CD8-positive, alpha-beta memory T cell (primary cell): Measurements from ENCODE around the gene VPS33A. TPM values are rescaled to one million over a fixed set of nuclear protein-coding genes. Genes with fewer than 3 reads are reported as not detected.

Experiments
- CTCF ChIA-PET: fragments of 350-600 bp; sonication (Branson Sonifier 250); formaldehyde crosslinking; loops from one replicate; lab custom pipeline; 2021; ENCODE audit warnings: antibody characterized with exemption; lab: Charles Lee
- POLR2A ChIA-PET: fragments of 350-600 bp; sonication (Branson Sonifier 250); formaldehyde crosslinking; loops from one replicate; lab custom pipeline; 2021; ENCODE audit warnings: antibody characterized with exemption; lab: Charles Lee
- DNase-seq, 5 donors: peaks; one replicate each; pipeline versions ENCODE4 v3.0.0 to v3.0.0-alpha.2; 2020 to 2022; ENCODE audit warnings: mixed read lengths in 1 of 5
- H3K27ac ChIP-seq: one replicate; pipeline ENCODE4 v1.7.0; 2013; ENCODE audit warnings: low read depth, mild to moderate bottlenecking, low read length, moderate library complexity
- H3K27me3 ChIP-seq: 2 replicates; pipeline ENCODE4 v1.7.0; 2013; ENCODE audit warnings: low read length, mild to moderate bottlenecking; ENCODE audit not compliant: insufficient read depth, poor library complexity, severe bottlenecking
- H3K36me3 ChIP-seq: 2 replicates; pipeline ENCODE4 v1.7.0; 2013; ENCODE audit warnings: mild to moderate bottlenecking, low read length, moderate library complexity; ENCODE audit not compliant: insufficient read depth
- H3K4me1 ChIP-seq: 2 replicates; pipeline ENCODE4 v1.7.0; 2013; ENCODE audit warnings: mild to moderate bottlenecking, low read length, moderate library complexity; ENCODE audit not compliant: insufficient read depth
- H3K4me3 ChIP-seq: 2 replicates; pipeline ENCODE4 v1.7.0; 2013; ENCODE audit warnings: mild to moderate bottlenecking, low read length
- H3K9me3 ChIP-seq: 2 replicates; pipeline ENCODE4 v1.7.0; 2013; ENCODE audit warnings: mild to moderate bottlenecking, low read length
- H3K27ac Mint-ChIP-seq, 8 donors: one replicate each; pipeline ENCODE4 v1.8.0; 2020 to 2021; ENCODE audit warnings: mixed read lengths in 8 of 8, mild to moderate bottlenecking in 6 of 8, inconsistent platforms in 3 of 8, moderate library complexity in 3 of 8
- H3K27me3 Mint-ChIP-seq, 2 donors: one replicate each; pipeline ENCODE4 v1.8.0; 2020 to 2021; ENCODE audit warnings: mixed read lengths in 2 of 2, mild to moderate bottlenecking in 1 of 2, moderate library complexity in 1 of 2
- H3K36me3 Mint-ChIP-seq, 3 donors: one replicate each; pipeline ENCODE4 v1.8.0; 2020 to 2021; ENCODE audit warnings: mixed read lengths in 3 of 3, inconsistent platforms in 1 of 3, mild to moderate bottlenecking in 1 of 3
- H3K4me1 Mint-ChIP-seq, 3 donors: one replicate each; pipeline ENCODE4 v1.8.0; 2020 to 2021; ENCODE audit warnings: mixed read lengths in 3 of 3, inconsistent platforms in 1 of 3, mild to moderate bottlenecking in 1 of 3
- H3K4me3 Mint-ChIP-seq, 7 donors: one replicate each; pipeline ENCODE4 v1.8.0; 2020 to 2021; ENCODE audit warnings: mixed read lengths in 7 of 7, mild to moderate bottlenecking in 6 of 7, moderate library complexity in 4 of 7, inconsistent platforms in 2 of 7
- H3K9me3 Mint-ChIP-seq, 5 donors: one replicate each; pipeline ENCODE4 v1.8.0; 2020 to 2022; ENCODE audit warnings: mixed read lengths in 5 of 5, mild to moderate bottlenecking in 3 of 5, moderate library complexity in 2 of 5, inconsistent platforms in 1 of 5
- polyA plus RNA-seq: library from polyadenylated mRNA; unstranded; fragments of 300-500 nt; fragmentation: Illumina TruSeq; gene quantifications from one replicate; pipeline ENCODE4 v1.2.3, GENCODE V29; 2021
- total RNA-seq, 2 experiments: library from RNA; stranded (reverse); gene quantifications; one replicate each; pipeline ENCODE4 v1.2.3, GENCODE V29; 2021

VPS33A gene
- total and polyA plus RNA-seq, 3 experiments from 2014 or later = 30.6 to 44.2 (median 43.1) TPM

GRCh38 chr12:122187466-122187865 is 78.8 kb downstream of the VPS33A start:
- Mint-ChIP-seq H3K27ac (no peak overlapping the region), H3K27me3 (peaks cover 4 to 11% of the 10 kb centered on the region in 2 donors), H3K36me3 (no peaks in the 10 kb centered on the region), H3K4me3 (no peak overlapping the region), H3K4me1 (peaks cover 10 to 18% (median 10%) of the 10 kb centered on the region in 3 donors), H3K9me3 (no peaks in the 10 kb centered on the region)
- Histone ChIP-seq H3K4me1 (peaks cover 7% of the 10 kb centered on the region), H3K4me3 (no peak overlapping the region), H3K27ac (no peak overlapping the region), H3K36me3 (no peaks in the 10 kb centered on the region), H3K27me3 (no peaks in the 10 kb centered on the region), H3K9me3 (no peaks in the 10 kb centered on the region)
- CTCF ChIA-PET = interaction anchor here (1.2 kb wide), 1 partner anchor 64 kb away, joined by 3 read pairs; no protein-coding TSS in a partner anchor
- no peak for DNase-seq
- POLR2A ChIA-PET = interaction anchor here (0.5 kb wide), 1 partner anchor 28 kb away, joined by 3 read pairs; no protein-coding TSS in a partner anchor

- no peaks in the 10 kb centered on the region for H3K27me3 ChIP-seq
- POLR2A ChIA-PET = no interaction called here
- H3K4me3 ChIP-seq = no peak overlapping the region
- peaks cover 3 to 8% of the 10 kb centered on the region in 2 donors for H3K27me3 Mint-ChIP-seq
- peaks cover 4 to 12% (median 6%) of the 10 kb centered on the region in 3 donors for H3K4me1 Mint-ChIP-seq
- H3K27ac Mint-ChIP-seq = peak overlapping the region in 1 of 8 donors; percentile 35
- H3K36me3 Mint-ChIP-seq = no peaks in the 10 kb centered on the region
- no peaks in the 10 kb centered on the region for H3K9me3 ChIP-seq
- no peak overlapping the region for H3K4me3 Mint-ChIP-seq
- peaks cover 7% of the 10 kb centered on the region for H3K4me1 ChIP-seq
- CTCF ChIA-PET = interaction anchor here (1.2 kb wide), 1 partner anchor 81 kb away, joined by 3 read pairs; no protein-coding TSS in a partner anchor
- no peak overlapping the region for H3K27ac ChIP-seq
- H3K9me3 Mint-ChIP-seq = no peaks in the 10 kb centered on the region
- no peak for DNase-seq
- no peaks in the 10 kb centered on the region for H3K36me3 ChIP-seq
These were observed 80.7 kb downstream of the VPS33A start for GRCh38 chr12:122185494-122186082.

- CTCF ChIA-PET = no interaction called here
These were observed 81.2 kb downstream of the VPS33A start for GRCh38 chr12:122185079-122185478.

GRCh38 chr12:122184517-122184916 is 81.8 kb downstream of the VPS33A start:
- Mint-ChIP-seq H3K4me3 (peak overlapping the region; percentile 41 to 75 (median 48)), H3K27ac (no peak overlapping the region), H3K9me3 (no peaks in the 10 kb centered on the region), H3K4me1 (peaks cover 4 to 12% (median 6%) of the 10 kb centered on the region in 3 donors), H3K27me3 (peaks cover 3 to 8% of the 10 kb centered on the region in 2 donors), H3K36me3 (no peaks in the 10 kb centered on the region)
- Histone ChIP-seq H3K27ac (no peak overlapping the region), H3K4me1 (peaks cover 7% of the 10 kb centered on the region), H3K27me3 (no peaks in the 10 kb centered on the region), H3K36me3 (no peaks in the 10 kb centered on the region), H3K4me3 (no peak overlapping the region), H3K9me3 (no peaks in the 10 kb centered on the region)
- DNase-seq = no peak
- CTCF ChIA-PET = no interaction called here
- POLR2A ChIA-PET = no interaction called here

More at GRCh38 chr12:122185079-122185478, 81.2 kb downstream of the VPS33A start:
- H3K27me3 ChIP-seq = no peaks in the 10 kb centered on the region
- no peaks in the 10 kb centered on the region for H3K36me3 ChIP-seq
- H3K27me3 Mint-ChIP-seq = peaks cover 3 to 8% of the 10 kb centered on the region in 2 donors
- H3K27ac ChIP-seq = no peak overlapping the region
- H3K9me3 ChIP-seq = no peaks in the 10 kb centered on the region
- H3K4me3 ChIP-seq = no peak overlapping the region
- DNase-seq = no peak
- no peak overlapping the region for H3K4me3 Mint-ChIP-seq
- peak overlapping the region in 2 of 8 donors; percentile 29 to 35 for H3K27ac Mint-ChIP-seq
- peaks cover 7% of the 10 kb centered on the region for H3K4me1 ChIP-seq
- H3K36me3 Mint-ChIP-seq = no peaks in the 10 kb centered on the region
- POLR2A ChIA-PET = no interaction called here
- H3K4me1 Mint-ChIP-seq = peaks cover 4 to 12% (median 6%) of the 10 kb centered on the region in 3 donors
- no peaks in the 10 kb centered on the region for H3K9me3 Mint-ChIP-seq

- peaks cover 4 to 12% (median 6%) of the 10 kb centered on the region in 3 donors for H3K4me1 Mint-ChIP-seq
- no peak overlapping the region for H3K4me3 ChIP-seq
These were observed 82.7 kb downstream of the VPS33A start for GRCh38 chr12:122183588-122183940.

GRCh38 chr12:122182887-122183587 is 83.3 kb downstream of the VPS33A start, which contains the start of gene LRRC43:
Gene LRRC43, plus strand, starts transcription at chr12:122183123. Its CDS starts 22 bp downstream, at chr12:122183145.
- Histone ChIP-seq H3K27me3 (no peaks in the 10 kb centered on the region), H3K27ac (no peak within 1 kb of the TSS), H3K9me3 (no peaks in the 10 kb centered on the region), H3K4me1 (peaks cover 7% of the 10 kb centered on the region), H3K4me3 (peak within 1 kb of the TSS; percentile 45), H3K36me3 (no peaks in the 10 kb centered on the region)
- DNase-seq = peak in 3 of 5 donors; percentile 13 to 31 (median 29)
- CTCF ChIA-PET = interaction anchor here (0.7 to 1.4 kb wide), 2 partner anchors 8 to 46 kb away, joined by 3 to 5 read pairs; no protein-coding TSS in a partner anchor
- Mint-ChIP-seq H3K4me3 (peak within 1 kb of the TSS; percentile 68 to 84 (median 81)), H3K4me1 (peaks cover 4 to 12% (median 6%) of the 10 kb centered on the region in 3 donors), H3K27me3 (peaks cover 3 to 8% of the 10 kb centered on the region in 2 donors), H3K9me3 (no peaks in the 10 kb centered on the region), H3K36me3 (no peaks in the 10 kb centered on the region), H3K27ac (peak within 1 kb of the TSS in 5 of 8 donors; percentile 23 to 74 (median 52))
- POLR2A ChIA-PET = interaction anchor here (0.6 to 0.7 kb wide), 2 partner anchors 37 to 398 kb away, joined by 6 to 8 read pairs; no protein-coding TSS in a partner anchor

More at GRCh38 chr12:122183588-122183940, 82.7 kb downstream of the VPS33A start:
- H3K4me3 Mint-ChIP-seq = peak overlapping the region in 4 of 7 donors; percentile 19 to 84 (median 44)
- no peaks in the 10 kb centered on the region for H3K9me3 Mint-ChIP-seq
- H3K27me3 Mint-ChIP-seq = peaks cover 3 to 8% of the 10 kb centered on the region in 2 donors
- H3K27me3 ChIP-seq = no peaks in the 10 kb centered on the region
- no peak overlapping the region for H3K27ac ChIP-seq
- ChIA-PET POLR2A (no interaction called here), CTCF (no interaction called here)
- no peaks in the 10 kb centered on the region for H3K36me3 Mint-ChIP-seq
- H3K27ac Mint-ChIP-seq = no peak overlapping the region
- no peak for DNase-seq
- no peaks in the 10 kb centered on the region for H3K9me3 ChIP-seq
- peaks cover 7% of the 10 kb centered on the region for H3K4me1 ChIP-seq
- H3K36me3 ChIP-seq = no peaks in the 10 kb centered on the region
